ENCODE results near the gene POLN.

POLN gene

DNA sequence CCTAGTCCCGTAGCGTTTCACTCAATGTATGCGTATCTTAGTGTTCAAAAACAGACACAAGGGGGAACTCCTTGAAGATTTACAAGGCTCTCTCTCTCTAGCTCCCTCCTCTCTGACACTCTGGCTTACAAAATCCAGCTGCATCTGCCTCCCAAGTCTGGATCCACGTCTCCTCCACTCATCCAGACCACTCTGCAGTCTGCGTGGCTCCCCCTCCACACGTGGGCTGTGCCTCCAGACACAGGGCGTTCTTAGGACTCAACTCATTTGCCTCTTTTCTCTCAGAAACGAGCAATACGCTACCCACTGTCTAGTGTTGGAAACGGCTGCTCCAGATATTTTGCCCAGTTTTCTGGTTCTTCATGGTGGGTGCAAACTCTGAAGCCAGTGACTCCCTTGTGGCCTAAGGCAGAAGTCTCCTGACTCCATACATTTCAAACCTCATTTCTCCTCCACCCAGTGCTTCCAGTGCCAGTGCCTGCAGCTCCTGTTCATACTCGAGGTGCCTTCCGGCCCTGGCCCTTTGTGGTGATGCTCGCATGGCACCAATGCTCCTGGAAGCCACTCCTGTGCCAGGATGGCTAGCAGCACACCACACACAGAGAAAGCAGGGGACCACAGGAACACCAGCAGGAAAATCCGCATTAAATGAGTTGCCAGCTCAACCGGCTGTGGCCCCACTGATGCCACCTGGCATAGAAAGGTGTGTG lies 158.7 kb downstream of the POLN start:
- Mint-ChIP-seq H3K27me3 (ENCODE audit: low read depth) (no peaks in the 10 kb centered on the region), H3K4me3 (peak overlapping the region in 1 of 3 experiments; percentile 24), H3K27ac (peak overlapping the region; percentile 2 to 77 (median 48)), H3K9me3 (no peaks in the 10 kb centered on the region), H3K36me3 (ENCODE audit: low read depth) (no peaks in the 10 kb centered on the region), H3K4me1 (peaks cover 7% of the 10 kb centered on the region)
- no peak for TF ChIP-seq CTCF (IDR thresholded peaks at IDR 0.05; ENCODE audit: unreplicated experiment in 3 of 3)

DNA sequence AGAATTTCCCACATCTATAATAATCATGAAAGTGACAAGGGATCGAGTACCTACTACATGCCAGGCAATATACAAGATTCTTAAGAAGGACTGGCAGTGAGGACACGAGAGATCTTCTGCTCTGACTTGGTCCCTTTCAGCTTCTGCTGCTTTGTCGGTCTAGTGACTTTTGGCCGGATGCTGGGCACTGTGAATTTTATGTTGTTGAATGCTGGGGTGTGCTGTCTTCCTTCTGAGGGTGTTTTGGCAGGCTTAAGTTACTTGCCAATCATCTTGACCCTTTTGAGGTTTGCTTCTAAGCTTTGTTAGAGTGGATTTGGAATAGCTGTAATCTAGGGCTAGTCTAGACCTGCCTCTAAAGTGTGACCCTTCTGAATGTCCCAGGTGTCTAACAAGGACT lies 159.3 kb downstream of the POLN start:
- peak overlapping the region; percentile 2 to 77 (median 48) for H3K27ac Mint-ChIP-seq
- TF ChIP-seq CTCF (IDR thresholded peaks at IDR 0.05; ENCODE audit: unreplicated experiment in 3 of 3), result no peak
- H3K9me3 Mint-ChIP-seq, result no peaks in the 10 kb centered on the region
- no peaks in the 10 kb centered on the region for H3K36me3 Mint-ChIP-seq (ENCODE audit: low read depth)
- no peaks in the 10 kb centered on the region for H3K27me3 Mint-ChIP-seq (ENCODE audit: low read depth)
- H3K4me3 Mint-ChIP-seq, result no peak overlapping the region
- peaks cover 7% of the 10 kb centered on the region for H3K4me1 Mint-ChIP-seq

GRCh38 chr4:2082118-2082517 lies 159.8 kb downstream of the POLN start:
- no peaks in the 10 kb centered on the region for H3K9me3 Mint-ChIP-seq
- no peaks in the 10 kb centered on the region for H3K36me3 Mint-ChIP-seq (ENCODE audit: low read depth)
- no peak overlapping the region for H3K4me3 Mint-ChIP-seq
- TF ChIP-seq CTCF (IDR thresholded peaks at IDR 0.05; ENCODE audit: unreplicated experiment in 3 of 3), result no peak
- H3K27me3 Mint-ChIP-seq (ENCODE audit: low read depth), result no peaks in the 10 kb centered on the region
- peak overlapping the region in 1 of 3 experiments; percentile 48 for H3K27ac Mint-ChIP-seq
- H3K4me1 Mint-ChIP-seq, result peaks cover 7% of the 10 kb centered on the region

GRCh38 chr4:2081540-2081939 lies 160.4 kb downstream of the POLN start:
- Mint-ChIP-seq H3K4me3 (no peak overlapping the region), H3K4me1 (peaks cover 7% of the 10 kb centered on the region), H3K36me3 (ENCODE audit: low read depth) (no peaks in the 10 kb centered on the region), H3K27ac (no peak overlapping the region), H3K9me3 (no peaks in the 10 kb centered on the region), H3K27me3 (ENCODE audit: low read depth) (no peaks in the 10 kb centered on the region)
- TF ChIP-seq CTCF (IDR thresholded peaks at IDR 0.05; ENCODE audit: unreplicated experiment in 3 of 3), result no peak

DNA sequence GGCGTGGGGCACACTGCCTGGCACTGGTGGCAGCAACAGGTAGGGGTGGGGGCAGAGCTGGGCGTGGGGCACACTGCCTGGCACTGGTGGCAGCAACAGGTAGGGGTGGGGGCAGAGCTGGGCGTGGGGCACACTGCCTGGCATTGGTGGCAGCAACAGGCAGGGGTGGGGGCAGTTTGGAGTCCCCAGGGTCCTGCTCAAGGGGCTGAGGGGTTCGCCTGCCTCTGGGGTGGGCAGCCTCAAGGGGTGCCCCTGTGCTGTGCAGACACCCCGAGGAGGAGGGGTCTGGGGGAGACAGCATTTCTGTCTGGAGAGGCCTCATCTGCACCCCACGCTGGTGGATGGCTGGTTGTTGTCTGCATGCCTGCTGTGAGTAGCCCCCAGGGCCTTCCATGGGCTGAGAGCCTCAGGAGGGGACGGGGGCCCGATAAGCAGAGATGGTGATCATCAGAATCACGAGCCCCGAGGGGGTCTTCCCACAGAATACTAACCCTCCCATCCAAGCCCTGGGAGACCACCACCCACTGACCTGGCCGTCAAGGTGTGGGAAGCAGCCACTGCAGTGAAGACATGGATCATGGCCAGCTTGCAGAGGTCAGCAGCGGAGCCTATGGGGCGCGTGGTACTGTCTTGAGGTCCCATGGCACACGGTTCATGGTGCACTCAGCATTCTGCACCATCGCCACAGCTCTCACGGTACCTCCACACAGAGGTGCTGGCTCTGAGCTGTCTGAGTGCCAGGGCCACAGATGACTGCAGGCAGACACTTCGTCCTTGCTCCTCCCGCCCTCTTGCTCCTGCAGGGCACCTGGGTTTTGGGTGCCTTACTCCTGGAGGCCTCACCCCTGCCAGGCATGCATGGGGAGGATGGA lies 161.3 kb downstream of the POLN start:
- Mint-ChIP-seq H3K36me3 (ENCODE audit: low read depth) (no peaks in the 10 kb centered on the region), H3K27me3 (ENCODE audit: low read depth) (no peaks in the 10 kb centered on the region), H3K9me3 (no peaks in the 10 kb centered on the region), H3K4me1 (peaks cover 7% of the 10 kb centered on the region), H3K27ac (no peak overlapping the region), H3K4me3 (no peak overlapping the region)
- TF ChIP-seq CTCF (IDR thresholded peaks at IDR 0.05; ENCODE audit: unreplicated experiment in 3 of 3), result no peak

All from nephron (organoid).